HG03280 (cell line): ENCODE results near the gene CEP170B.
A peak's percentile ranks its signal among the peaks of the same experiment; 100 is the strongest.
"Not testable (repeated sequence)": the region's sequence is repeated elsewhere in the genome, so short reads cannot be mapped to it uniquely, and the experiment has no call there.

Experiments
- ATAC-seq: cut with Tn5 transposase; IDR thresholded peaks from one replicate; pipeline ENCODE4 v1.9.1; 2021; ENCODE audit warnings: mild to moderate bottlenecking, moderate library complexity; ENCODE audit not compliant: unreplicated experiment

CEP170B gene

GRCh38 chr14:104903990-104904389 lies 38.9 kb downstream of the CEP170B start:
- no peak for ATAC-seq

GRCh38 chr14:104904650-104905578 lies 39.8 kb downstream of the CEP170B start:
- ATAC-seq, result not testable (repeated sequence)

- not testable (repeated sequence) for ATAC-seq
These were observed 40.5 kb downstream of the CEP170B start for GRCh38 chr14:104905579-104905933.

- ATAC-seq, result no peak
These were observed 43.2 kb downstream of the CEP170B start for GRCh38 chr14:104908303-104908702.

GRCh38 chr14:104912053-104912452 lies 47.0 kb downstream of the CEP170B start:
- ATAC-seq, result no peak

GRCh38 chr14:104913435-104913834 lies 48.4 kb downstream of the CEP170B start:
- ATAC-seq, result no peak

- ATAC-seq, result no peak
These were observed 52.0 kb downstream of the CEP170B start for GRCh38 chr14:104917116-104917515.

- no peak for ATAC-seq
These were observed 52.9 kb downstream of the CEP170B start for GRCh38 chr14:104917993-104918392.

- ATAC-seq, result not testable (repeated sequence)
These were observed 54.3 kb downstream of the CEP170B start for GRCh38 chr14:104919152-104919992.

- ATAC-seq, result no peak
These were observed 54.9 kb downstream of the CEP170B start for GRCh38 chr14:104919993-104920315.

- ATAC-seq, result no peak
These were observed 58.8 kb downstream of the CEP170B start for GRCh38 chr14:104923640-104924420.

GRCh38 chr14:104924421-104925213 lies 59.5 kb downstream of the CEP170B start, which contains the start of gene PLD4:
Gene PLD4, plus strand, starts transcription at chr14:104924879. Its CDS starts 2,262 bp downstream, at chr14:104927141.
- no peak for ATAC-seq

GRCh38 chr14:104925214-104925854 lies 60.3 kb downstream of the CEP170B start:
- no peak for ATAC-seq

GRCh38 chr14:104925855-104926609 lies 61.0 kb downstream of the CEP170B start:
- ATAC-seq, result no peak

GRCh38 chr14:104926619-104927431 lies 61.8 kb downstream of the CEP170B start:
- ATAC-seq, result peak; percentile 83

- ATAC-seq, result no peak
These were observed 62.4 kb downstream of the CEP170B start for GRCh38 chr14:104927432-104927816.

GRCh38 chr14:104927901-104928300 lies 62.8 kb downstream of the CEP170B start:
- no peak for ATAC-seq
